Vagina (tissue), 2 donors: ENCODE data around the gene PMS2.

ENCODE experiments used
- CTCF ChIP-seq, 3 experiments: fragments of 450-650 bp in 2 of 3; fragments of 200-600 bp in 1 of 3; sonication (generic) in 1 of 3; IDR thresholded peaks; one replicate each; pipeline ENCODE4 v1.5.1; 2017 to 2019; ENCODE audit warnings: antibody characterized with exemption in 3 of 3, mild to moderate bottlenecking in 2 of 3, moderate library complexity in 2 of 3
- POLR2AphosphoS5 ChIP-seq, 2 donors: sonication (generic); formaldehyde crosslinking; IDR thresholded peaks; one replicate each; pipeline ENCODE4 v1.9.0; 2017; ENCODE audit warnings: antibody characterized with exemption in 2 of 2, mild to moderate bottlenecking in 2 of 2, low read depth in 1 of 2; ENCODE audit not compliant: insufficient read depth in 1 of 2

GRCh38 chr7:6012355-6013104 is 3.7 kb upstream of the PMS2 start:
- TF ChIP-seq CTCF (IDR thresholded peaks at IDR 0.05) (no peak), POLR2AphosphoS5 (IDR thresholded peaks at IDR 0.05; ENCODE audit: insufficient read depth in 1 of 2, low read depth in 1 of 2) (no peak)
